HG03039 (cell line): Measurements from ENCODE around the gene MYO9B.
A peak's percentile ranks its signal among the peaks of the same experiment; 100 is the strongest.

Experiments used
- ATAC-seq: cut with Tn5 transposase; IDR thresholded peaks from one replicate; pipeline ENCODE4 v1.9.1; 2021; ENCODE audit warnings: mild to moderate bottlenecking, moderate library complexity; ENCODE audit not compliant: unreplicated experiment

Gene MYO9B

GRCh38 chr19:17260842-17261325 is 185.3 kb downstream of the MYO9B start:
- ATAC-seq = peak; percentile 73

GRCh38 chr19:17262557-17262956 is 187.0 kb downstream of the MYO9B start:
- ATAC-seq = no peak
